HEK293 (cell line): ENCODE measurements around the gene RAD23B.

Source experiments
- CTCF ChIA-PET: fragments of 350-600 bp; formaldehyde crosslinking; extraction: SDS; loops from one replicate; lab custom pipeline; 2021; ENCODE audit warnings: antibody characterized with exemption; lab: Yijun Ruan, JAX
- POLR2A ChIA-PET: fragments of 300-600 bp; formaldehyde crosslinking; extraction: SDS; loops from one replicate; lab custom pipeline; 2020; ENCODE audit warnings: antibody characterized with exemption, inconsistent platforms; lab: Yijun Ruan, JAX
- H3K27ac ChIP-seq: fragments of 200-500 bp; sonication (Bioruptor generic); 2 replicates; pipeline ENCODE4 v1.5.1; 2014; ENCODE audit warnings: low read depth, low read length, control low read depth, inconsistent platforms; ENCODE audit errors: extremely low read depth
- H3K36me3 ChIP-seq, 2 experiments: fragments of 200-500 bp in 1 of 2; sonication (Bioruptor generic) in 1 of 2; 1 replicate in 1 of 2; 2 replicates in 1 of 2; pipeline ENCODE4 v1.5.1; 2014 to 2017; ENCODE audit warnings: inconsistent platforms in 2 of 2, low read length in 2 of 2; ENCODE audit not compliant: control insufficient read depth in 2 of 2, insufficient read depth in 1 of 2
- H3K4me1 ChIP-seq: fragments of 200-500 bp; sonication (Bioruptor generic); 2 replicates; pipeline ENCODE4 v1.5.1; 2014; ENCODE audit warnings: mild to moderate bottlenecking, low read length, inconsistent platforms; ENCODE audit not compliant: control insufficient read depth, insufficient read depth
- H3K4me3 ChIP-seq: 2 replicates; pipeline ENCODE4 v1.5.1; 2011; ENCODE audit warnings: low read depth, mild to moderate bottlenecking, control low read depth, low read length, moderate library complexity
- H3K9me3 ChIP-seq: fragments of 200-500 bp; sonication (Bioruptor generic); 2 replicates; pipeline ENCODE4 v1.5.1; 2014; ENCODE audit warnings: low read depth, low read length, inconsistent platforms; ENCODE audit not compliant: control insufficient read depth, insufficient read depth
- ATF2 ChIP-seq: fragments of 450-650 bp; formaldehyde crosslinking; IDR thresholded peaks from 2 replicates; pipeline ENCODE4 v1.5.1; 2016; ENCODE audit warnings: missing biosample characterization, missing genetic modification characterization, low read depth
- BCL11A ChIP-seq: fragments of 450-650 bp; formaldehyde crosslinking; IDR thresholded peaks from 2 replicates; pipeline ENCODE4 v1.5.1; 2016; ENCODE audit warnings: low read depth, missing biosample characterization, missing genetic modification characterization
- FEZF1 ChIP-seq: fragments of 450-650 bp; formaldehyde crosslinking; IDR thresholded peaks from 2 replicates; pipeline ENCODE4 v1.5.1; 2016; ENCODE audit warnings: missing biosample characterization, missing genetic modification characterization
- HOXC10 ChIP-seq: sonication (generic); formaldehyde crosslinking; IDR thresholded peaks from 2 replicates; pipeline ENCODE4 v1.8.1; 2023; ENCODE audit warnings: mild to moderate bottlenecking, missing genetic modification reagents
- KLF8 ChIP-seq: fragments of 450-650 bp; formaldehyde crosslinking; IDR thresholded peaks from 2 replicates; pipeline ENCODE4 v1.5.1; 2016; ENCODE audit warnings: missing biosample characterization, missing genetic modification characterization
- OVOL3 ChIP-seq: fragments of 450-650 bp; formaldehyde crosslinking; IDR thresholded peaks from 2 replicates; pipeline ENCODE4 v1.5.1; 2016; ENCODE audit warnings: missing biosample characterization, missing genetic modification characterization
- SCRT1 ChIP-seq: fragments of 450-650 bp; formaldehyde crosslinking; IDR thresholded peaks from 2 replicates; pipeline ENCODE4 v1.5.1; 2016; ENCODE audit warnings: missing biosample characterization, missing genetic modification characterization, borderline replicate concordance
- SCRT2 ChIP-seq: fragments of 450-650 bp; formaldehyde crosslinking; IDR thresholded peaks from 2 replicates; pipeline ENCODE4 v1.5.1; 2016; ENCODE audit warnings: missing biosample characterization, missing genetic modification characterization
- SP3 ChIP-seq: fragments of 450-650 bp; formaldehyde crosslinking; IDR thresholded peaks from 2 replicates; pipeline ENCODE4 v1.5.1; 2016; ENCODE audit warnings: missing biosample characterization, missing genetic modification characterization
- SP7 ChIP-seq: fragments of 450-650 bp; formaldehyde crosslinking; IDR thresholded peaks from 2 replicates; pipeline ENCODE4 v1.5.1; 2016; ENCODE audit warnings: missing biosample characterization, missing genetic modification characterization
- TCF7L2 ChIP-seq: IDR thresholded peaks from 2 replicates; pipeline ENCODE4 v1.6.1; 2011; ENCODE audit warnings: low read depth, mild to moderate bottlenecking, inconsistent platforms, low read length, moderate library complexity, borderline replicate concordance
- YY1 ChIP-seq: fragments of 450-650 bp; formaldehyde crosslinking; IDR thresholded peaks from 2 replicates; pipeline ENCODE4 v1.5.1; 2018; ENCODE audit warnings: missing biosample characterization, missing genetic modification characterization
- ZBTB17 ChIP-seq: fragments of 450-650 bp; formaldehyde crosslinking; IDR thresholded peaks from 2 replicates; pipeline ENCODE4 v1.5.1; 2016; ENCODE audit warnings: missing biosample characterization, missing genetic modification characterization
- ZFP3 ChIP-seq: fragments of 450-650 bp; formaldehyde crosslinking; IDR thresholded peaks from 2 replicates; pipeline ENCODE4 v1.5.1; 2016; ENCODE audit warnings: low read depth, missing biosample characterization, missing genetic modification characterization
- ZNF16 ChIP-seq: fragments of 450-650 bp; formaldehyde crosslinking; IDR thresholded peaks from 2 replicates; pipeline ENCODE4 v1.5.1; 2016; ENCODE audit warnings: low read depth, missing biosample characterization, missing genetic modification characterization
- ZNF169 ChIP-seq: fragments of 450-650 bp; formaldehyde crosslinking; IDR thresholded peaks from 2 replicates; pipeline ENCODE4 v1.5.1; 2016; ENCODE audit warnings: missing biosample characterization, missing genetic modification characterization
- ZNF19 ChIP-seq: fragments of 450-650 bp; formaldehyde crosslinking; IDR thresholded peaks from 2 replicates; pipeline ENCODE4; 2016; ENCODE audit warnings: missing biosample characterization, missing genetic modification characterization, low read depth
- ZNF202 ChIP-seq: fragments of 450-650 bp; formaldehyde crosslinking; IDR thresholded peaks from 2 replicates; pipeline ENCODE4 v1.5.1; 2016; ENCODE audit warnings: missing biosample characterization, missing genetic modification characterization, borderline replicate concordance
- ZNF221 ChIP-seq: fragments of 450-650 bp; formaldehyde crosslinking; IDR thresholded peaks from 2 replicates; pipeline ENCODE4 v1.5.1; 2017; ENCODE audit warnings: missing biosample characterization, missing genetic modification characterization, borderline replicate concordance
- ZNF223 ChIP-seq: fragments of 450-650 bp; formaldehyde crosslinking; IDR thresholded peaks from 2 replicates; pipeline ENCODE4 v1.5.1; 2016; ENCODE audit warnings: missing biosample characterization, missing genetic modification characterization
- ZNF24 ChIP-seq: fragments of 450-650 bp; formaldehyde crosslinking; IDR thresholded peaks from 2 replicates; pipeline ENCODE4 v1.5.1; 2016; ENCODE audit warnings: missing biosample characterization, missing genetic modification characterization
- ZNF274 ChIP-seq, 2 experiments: fragments of 200-500 bp in 1 of 2; fragments of 450-650 bp in 1 of 2; sonication (Bioruptor generic) in 1 of 2; formaldehyde crosslinking in 1 of 2; IDR thresholded peaks; 2 replicates each; pipeline versions ENCODE4 v1.5.1 to v1.6.1; 2014 to 2016; ENCODE audit warnings: borderline replicate concordance in 1 of 2, inconsistent platforms in 1 of 2, low read length in 1 of 2, missing biosample characterization in 1 of 2, missing genetic modification characterization in 1 of 2
- ZNF292 ChIP-seq: fragments of 450-650 bp; formaldehyde crosslinking; IDR thresholded peaks from 2 replicates; pipeline ENCODE4 v1.5.1; 2016; ENCODE audit warnings: low read depth, missing biosample characterization, missing genetic modification characterization, borderline replicate concordance
- ZNF341 ChIP-seq: fragments of 450-650 bp; formaldehyde crosslinking; IDR thresholded peaks from 2 replicates; pipeline ENCODE4; 2016; ENCODE audit warnings: low read depth, missing biosample characterization, missing genetic modification characterization
- ZNF426 ChIP-seq: fragments of 450-650 bp; formaldehyde crosslinking; IDR thresholded peaks from 2 replicates; pipeline ENCODE4 v1.5.1; 2017; ENCODE audit warnings: missing biosample characterization, missing genetic modification characterization, mild to moderate bottlenecking, inconsistent platforms, moderate library complexity
- ZNF501 ChIP-seq: fragments of 450-650 bp; formaldehyde crosslinking; IDR thresholded peaks from 2 replicates; pipeline ENCODE4 v1.5.1; 2016; ENCODE audit warnings: missing biosample characterization, missing genetic modification characterization
- ZNF670 ChIP-seq: fragments of 450-650 bp; formaldehyde crosslinking; IDR thresholded peaks from 2 replicates; pipeline ENCODE4 v1.5.1; 2016; ENCODE audit warnings: missing biosample characterization, missing genetic modification characterization, low read depth
- ZNF747 ChIP-seq: fragments of 450-650 bp; formaldehyde crosslinking; IDR thresholded peaks from 2 replicates; pipeline ENCODE4 v1.5.1; 2016; ENCODE audit warnings: missing biosample characterization, missing genetic modification characterization
- ZNF785 ChIP-seq: fragments of 450-650 bp; formaldehyde crosslinking; IDR thresholded peaks from 2 replicates; pipeline ENCODE4 v1.5.1; 2016; ENCODE audit warnings: missing biosample characterization, missing genetic modification characterization
- ZNF792 ChIP-seq: fragments of 450-650 bp; formaldehyde crosslinking; IDR thresholded peaks from 2 replicates; pipeline ENCODE4 v1.5.1; 2016; ENCODE audit warnings: missing biosample characterization, missing genetic modification characterization
- TF ChIP-seq, protein P1 (sequence below): fragments of 450-650 bp; formaldehyde crosslinking; IDR thresholded peaks from 2 replicates; pipeline ENCODE4 v1.5.1; 2017; ENCODE audit warnings: missing biosample characterization, missing genetic modification characterization

The RAD23B gene

DNA sequence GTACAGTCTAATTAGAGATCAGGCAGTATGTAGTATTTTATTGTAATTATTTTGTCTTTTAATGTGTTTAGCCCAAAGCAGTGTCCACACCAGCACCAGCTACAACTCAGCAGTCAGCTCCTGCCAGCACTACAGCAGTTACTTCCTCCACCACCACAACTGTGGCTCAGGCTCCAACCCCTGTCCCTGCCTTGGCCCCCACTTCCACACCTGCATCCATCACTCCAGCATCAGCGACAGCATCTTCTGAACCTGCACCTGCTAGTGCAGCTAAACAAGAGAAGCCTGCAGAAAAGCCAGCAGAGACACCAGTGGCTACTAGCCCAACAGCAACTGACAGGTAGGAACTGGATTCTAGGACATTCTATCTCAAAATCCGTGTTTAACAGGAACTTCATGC lies 23.2 kb downstream of the RAD23B start:
- CTCF ChIA-PET = interaction anchor here (0.7 to 1.2 kb wide), 3 partner anchors 21 to 407 kb away, joined by 3 to 5 read pairs (median 3); no protein-coding TSS in a partner anchor
- POLR2A ChIA-PET = no interaction called here
- Histone ChIP-seq H3K36me3 (peaks cover 14 to 72% of the 10 kb centered on the region in 2 experiments), H3K27ac (no peak overlapping the region), H3K4me3 (no peak overlapping the region), H3K4me1 (no peaks in the 10 kb centered on the region), H3K9me3 (no peaks in the 10 kb centered on the region)
- TF ChIP-seq ZNF202 = no peak
- TF ChIP-seq ZNF274 (IDR thresholded peaks at IDR 0.05; ENCODE audit: low read length) = no peak
- no peak for TF ChIP-seq ZNF274 (tag by site-specific recombination; IDR thresholded peaks at IDR 0.05; ENCODE audit: borderline replicate concordance)
- TF ChIP-seq ZNF747 (tag by site-specific recombination) = no peak
- no peak for TF ChIP-seq ZNF341 (tag by site-specific recombination)
- no peak for TF ChIP-seq SP7 (tag by site-specific recombination)
- no peak for TF ChIP-seq ZNF221 (tag by site-specific recombination)
- no peak for TF ChIP-seq FEZF1 (tag by site-specific recombination)
- TF ChIP-seq ZNF292 = no peak
- TF ChIP-seq ZNF426 (tag by site-specific recombination) = no peak
- TF ChIP-seq ZNF670 (tag by site-specific recombination) = no peak
- TF ChIP-seq BCL11A = no peak
- TF ChIP-seq ZNF169 (tag by site-specific recombination) = no peak
- TF ChIP-seq ZNF223 (tag by site-specific recombination) = no peak
- TF ChIP-seq KLF8 = no peak
- TF ChIP-seq ZBTB17 (tag by site-specific recombination) = no peak

DNA sequence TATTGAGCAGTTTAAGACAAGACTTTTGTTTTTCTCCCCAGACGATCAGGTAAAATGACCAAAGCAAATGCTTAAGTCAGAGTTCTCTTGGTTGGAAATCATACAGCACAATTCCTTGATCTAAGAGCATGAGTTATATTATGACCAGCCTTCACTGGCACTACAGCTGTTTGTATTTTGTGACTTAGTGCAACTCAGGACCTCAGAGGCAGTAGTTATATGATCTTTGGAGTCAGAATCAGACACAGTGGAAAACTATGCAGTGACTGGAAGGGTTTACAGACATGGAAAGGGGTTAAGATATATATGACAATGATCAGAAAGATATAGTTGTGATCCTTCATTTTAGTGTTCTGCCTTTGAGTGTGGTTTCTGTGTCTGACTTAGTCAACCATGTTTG lies 24.3 kb downstream of the RAD23B start:
- ChIA-PET POLR2A (no interaction called here), CTCF (interaction anchor here (0.6 kb wide), 1 partner anchor 965 kb away, joined by 3 read pairs; no protein-coding TSS in a partner anchor)
- Histone ChIP-seq H3K4me3 (no peak overlapping the region), H3K4me1 (no peaks in the 10 kb centered on the region), H3K9me3 (no peaks in the 10 kb centered on the region), H3K27ac (no peak overlapping the region), H3K36me3 (peaks cover 11 to 73% of the 10 kb centered on the region in 2 experiments)
- TF ChIP-seq ZNF16 (tag by site-specific recombination) (no peak), ZNF792 (tag by site-specific recombination) (no peak), OVOL3 (tag by site-specific recombination) (no peak), ZFP3 (no peak), SP3 (tag by site-specific recombination) (no peak), ZNF501 (tag by site-specific recombination) (no peak), YY1 (tag by site-specific recombination) (no peak), ZNF785 (tag by site-specific recombination) (no peak), ZNF24 (tag by site-specific recombination) (no peak)

DNA sequence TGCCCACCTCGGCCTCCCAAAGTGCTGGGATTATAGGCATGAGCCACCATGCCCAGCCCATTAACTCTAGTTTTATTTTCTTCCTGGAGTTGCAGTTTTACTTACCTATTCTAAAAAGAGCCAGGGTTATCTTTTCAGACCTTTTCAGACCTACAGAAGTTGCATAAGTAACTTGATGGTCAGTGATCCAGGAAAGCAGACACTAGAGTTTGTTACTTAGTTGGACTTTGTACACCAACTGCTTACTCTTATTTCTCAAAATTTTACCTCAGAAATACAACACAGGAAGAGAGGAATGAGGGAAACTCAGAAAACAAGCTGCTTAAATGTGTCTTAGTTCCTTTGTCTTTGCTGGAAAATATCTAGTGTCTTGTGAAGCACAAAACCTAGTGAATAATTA lies 25.4 kb downstream of the RAD23B start:
- H3K36me3 ChIP-seq = peaks cover 13 to 78% of the 10 kb centered on the region in 2 experiments
- POLR2A ChIA-PET = no interaction called here
- no peaks in the 10 kb centered on the region for H3K9me3 ChIP-seq
- no peak overlapping the region for H3K27ac ChIP-seq
- no peaks in the 10 kb centered on the region for H3K4me1 ChIP-seq
- H3K4me3 ChIP-seq = no peak overlapping the region
- no peak for TF ChIP-seq SCRT2 (tag by site-specific recombination)
- no peak for TF ChIP-seq TCF7L2
- TF ChIP-seq ATF2 (tag by site-specific recombination) = no peak
- TF ChIP-seq HOXC10 = no peak
- no peak for TF ChIP-seq ZNF501 (tag by site-specific recombination)
- no peak for TF ChIP-seq ZBTB17 (tag by site-specific recombination)
- no peak for TF ChIP-seq SCRT1
- TF ChIP-seq, protein P1, sequence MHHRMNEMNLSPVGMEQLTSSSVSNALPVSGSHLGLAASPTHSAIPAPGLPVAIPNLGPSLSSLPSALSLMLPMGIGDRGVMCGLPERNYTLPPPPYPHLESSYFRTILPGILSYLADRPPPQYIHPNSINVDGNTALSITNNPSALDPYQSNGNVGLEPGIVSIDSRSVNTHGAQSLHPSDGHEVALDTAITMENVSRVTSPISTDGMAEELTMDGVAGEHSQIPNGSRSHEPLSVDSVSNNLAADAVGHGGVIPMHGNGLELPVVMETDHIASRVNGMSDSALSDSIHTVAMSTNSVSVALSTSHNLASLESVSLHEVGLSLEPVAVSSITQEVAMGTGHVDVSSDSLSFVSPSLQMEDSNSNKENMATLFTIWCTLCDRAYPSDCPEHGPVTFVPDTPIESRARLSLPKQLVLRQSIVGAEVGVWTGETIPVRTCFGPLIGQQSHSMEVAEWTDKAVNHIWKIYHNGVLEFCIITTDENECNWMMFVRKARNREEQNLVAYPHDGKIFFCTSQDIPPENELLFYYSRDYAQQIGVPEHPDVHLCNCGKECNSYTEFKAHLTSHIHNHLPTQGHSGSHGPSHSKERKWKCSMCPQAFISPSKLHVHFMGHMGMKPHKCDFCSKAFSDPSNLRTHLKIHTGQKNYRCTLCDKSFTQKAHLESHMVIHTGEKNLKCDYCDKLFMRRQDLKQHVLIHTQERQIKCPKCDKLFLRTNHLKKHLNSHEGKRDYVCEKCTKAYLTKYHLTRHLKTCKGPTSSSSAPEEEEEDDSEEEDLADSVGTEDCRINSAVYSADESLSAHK (tag by site-specific recombination) = no peak
- no peak for TF ChIP-seq ZNF19 (tag by site-specific recombination)
- TF ChIP-seq, all 188 proteins: peak for 0
- CTCF ChIA-PET = interaction anchor here (1.4 kb wide), 1 partner anchor 32 kb away, joined by 3 read pairs; no protein-coding TSS in a partner anchor
